Transverse colon (tissue), 4 donors: ENCODE measurements around the gene HLA-DRA. TPM values are rescaled to one million over a fixed set of nuclear protein-coding genes. Genes with fewer than 3 reads are reported as not detected.
A peak's percentile ranks its signal among the peaks of the same experiment; 100 is the strongest.

Experiments
- DNase-seq: peaks from one replicate; pipeline ENCODE4 v3.0.0-alpha.2; 2019
- H3K27ac ChIP-seq, 4 donors: fragments of 200-600 bp; sonication (generic); 2 replicates each; pipeline ENCODE4 v1.5.1; 2016 to 2018; ENCODE audit warnings: inconsistent platforms in 4 of 4
- H3K27me3 ChIP-seq: fragments of 200-600 bp; sonication (generic); 2 replicates; pipeline ENCODE4 v1.5.1; 2017; ENCODE audit warnings: inconsistent platforms
- H3K36me3 ChIP-seq, 4 donors: fragments of 200-600 bp; sonication (generic); 2 replicates each; pipeline ENCODE4 v1.5.1; 2017 to 2019; ENCODE audit warnings: inconsistent platforms in 4 of 4
- H3K4me1 ChIP-seq, 4 donors: fragments of 200-600 bp; sonication (generic); 2 replicates each; pipeline ENCODE4 v1.5.1; 2017 to 2020; ENCODE audit warnings: inconsistent platforms in 4 of 4
- H3K4me3 ChIP-seq, 4 donors: fragments of 200-600 bp; sonication (generic); 1 replicate in 1 of 4; 2 replicates in 3 of 4; pipeline versions ENCODE4 v1.5.1 to v1.6.1; 2017 to 2019; ENCODE audit warnings: inconsistent platforms in 4 of 4
- H3K9me3 ChIP-seq, 2 donors: fragments of 200-600 bp; sonication (generic); 2 replicates each; pipeline ENCODE4 v1.5.1; 2017 to 2019; ENCODE audit warnings: inconsistent platforms in 2 of 2
- CTCF ChIP-seq, 5 experiments: fragments of 200-600 bp in 3 of 5; fragments of 450-650 bp in 2 of 5; sonication (generic) in 3 of 5; IDR thresholded peaks; 1 replicate in 2 of 5; 2 replicates in 3 of 5; pipeline ENCODE4 v1.5.1; 2016 to 2017; ENCODE audit warnings: antibody characterized with exemption in 5 of 5, inconsistent platforms in 3 of 5, mild to moderate bottlenecking in 2 of 5, moderate library complexity in 1 of 5
- EP300 ChIP-seq: sonication (generic); formaldehyde crosslinking; IDR thresholded peaks from one replicate; pipeline ENCODE4 v1.6.1; 2017; ENCODE audit warnings: antibody characterized with exemption, low read depth
- POLR2A ChIP-seq: fragments of 450-650 bp; IDR thresholded peaks from one replicate; pipeline ENCODE4 v1.6.1; 2016; ENCODE audit warnings: antibody characterized with exemption, mild to moderate bottlenecking, moderate library complexity
- POLR2AphosphoS5 ChIP-seq, 3 donors: sonication (generic); formaldehyde crosslinking; IDR thresholded peaks; one replicate each; pipeline ENCODE4 v1.6.1; 2016; ENCODE audit warnings: antibody characterized with exemption in 3 of 3
- WGBS, 2 donors: methylation state at CpG; one replicate each; pipeline ENCODE4 v1.1.5; 2018; ENCODE audit warnings: low coverage in 1 of 2; 5-methylcytosine and 5-hydroxymethylcytosine counted together
- in situ Hi-C, 4 donors: fragments of 200-750 bp; cut with MboI; loops; one replicate each; pipeline versions ENCODE4 v1.15.0 to v1.15.1; 2017; ENCODE audit warnings: low sequenced_read_pairs in 3 of 4, low pct_ligation_motif_present in 1 of 4, low pct_unique_long_range_greater_than_20kb in 1 of 4
- intact Hi-C: fragments of 100-400 bp; cut with DNase I; formaldehyde crosslinking; loops from one replicate; pipeline ENCODE4 v1.15.1; 2023; ENCODE audit warnings: low total_unique reads
- total RNA-seq, 4 donors: library from RNA; depleted of rRNA; stranded (reverse); fragments of >200 nt; gene quantifications; one replicate each; pipeline ENCODE4 v1.1.0, GENCODE V29; 2016

The HLA-DRA gene
- total RNA-seq, 4 donors from 2014 or later, result 37.0 to 202 (median 132) TPM

- H3K27ac ChIP-seq, result no peak overlapping the region
- no peak overlapping the region for H3K4me3 ChIP-seq
- peaks cover 0 to 28% (median 13%) of the 10 kb centered on the region in 4 donors for H3K4me1 ChIP-seq
- H3K9me3 ChIP-seq, result no peaks in the 10 kb centered on the region
- 5 to 8% methylated on average over 5 to 11 of the region's 11 CpGs for WGBS, 2 donors
- no peak for TF ChIP-seq EP300
- TF ChIP-seq POLR2AphosphoS5 (IDR thresholded peaks at IDR 0.05), result no peak
- no peak for TF ChIP-seq POLR2A
- TF ChIP-seq CTCF (IDR thresholded peaks at IDR 0.05), result peak; percentile 91 to 98 (median 95)
- in situ Hi-C loops (loop anchor here (5.0 to 25.0 kb wide), 4 partner anchors 169 to 384 kb away; no protein-coding TSS in a partner anchor), intact Hi-C loops (loop anchor here (2.0 to 5.0 kb wide), 2 partner anchors 287 to 384 kb away; no protein-coding TSS in a partner anchor)
- DNase-seq, result peak; percentile 84
- H3K27me3 ChIP-seq, result peaks cover 76% of the 10 kb centered on the region
- H3K36me3 ChIP-seq, result no peaks in the 10 kb centered on the region
Measured at GRCh38 chr6:32413427-32414047, 26.1 kb upstream of the HLA-DRA start.

DNA sequence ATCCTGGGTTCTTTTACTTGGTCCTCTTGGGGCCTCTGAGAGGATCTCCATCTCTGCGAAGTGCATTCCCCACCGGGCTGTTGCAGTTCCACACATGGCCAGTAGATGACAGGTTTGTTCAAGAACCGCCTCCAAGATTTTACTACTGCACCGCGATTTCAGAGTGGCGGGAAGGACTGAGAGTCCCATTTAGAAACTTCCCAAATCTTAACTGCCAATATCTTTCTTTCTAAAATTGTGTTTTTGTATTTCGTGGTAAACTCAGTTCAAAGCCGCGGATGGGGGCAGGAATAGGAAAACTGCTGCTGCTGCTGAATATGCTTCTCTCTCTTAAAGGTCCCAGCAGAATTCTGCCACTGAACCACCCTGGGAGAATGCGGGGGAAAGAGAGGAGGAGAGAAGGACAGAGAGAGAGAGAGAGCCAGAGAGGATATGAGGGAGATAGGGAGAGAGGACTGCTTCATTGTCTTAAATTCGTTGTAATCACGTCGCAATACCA lies 24.1 kb upstream of the HLA-DRA start:
- no peaks in the 10 kb centered on the region for H3K9me3 ChIP-seq
- H3K4me1 ChIP-seq, result peaks cover 0 to 28% (median 13%) of the 10 kb centered on the region in 4 donors
- no peaks in the 10 kb centered on the region for H3K36me3 ChIP-seq
- in situ Hi-C loops, result loop anchor here in 3 of 4 donors (5.0 to 25.0 kb wide), 4 partner anchors 171 to 379 kb away; no protein-coding TSS in a partner anchor
- intact Hi-C loops, result loop anchor here (2.0 kb wide), 1 partner anchor 285 kb away; no protein-coding TSS in a partner anchor
- no peak overlapping the region for H3K4me3 ChIP-seq
- no peak overlapping the region for H3K27ac ChIP-seq
- WGBS, 2 donors, result 13 to 14% methylated on average over 7 to 13 of the region's 13 CpGs
- TF ChIP-seq EP300, result no peak
- no peak for TF ChIP-seq POLR2A
- peak; percentile 93 to 99 (median 98) for TF ChIP-seq CTCF (IDR thresholded peaks at IDR 0.05)
- peaks cover 80% of the 10 kb centered on the region for H3K27me3 ChIP-seq
- peak; percentile 81 for DNase-seq

GRCh38 chr6:32416036-32416435 lies 23.7 kb upstream of the HLA-DRA start:
- no peak overlapping the region for H3K27ac ChIP-seq
- H3K36me3 ChIP-seq, result no peaks in the 10 kb centered on the region
- in situ Hi-C loops, result loop anchor here in 3 of 4 donors (5.0 to 25.0 kb wide), 4 partner anchors 171 to 379 kb away; no protein-coding TSS in a partner anchor
- peaks cover 84% of the 10 kb centered on the region for H3K27me3 ChIP-seq
- intact Hi-C loops, result no loop called here
- 56 to 64% methylated on average over 2 to 3 of the region's 3 CpGs for WGBS, 2 donors
- DNase-seq, result no peak
- H3K4me1 ChIP-seq, result peaks cover 0 to 27% (median 13%) of the 10 kb centered on the region in 4 donors
- no peak overlapping the region for H3K4me3 ChIP-seq
- TF ChIP-seq CTCF (IDR thresholded peaks at IDR 0.05) (no peak), POLR2A (no peak), EP300 (no peak), POLR2AphosphoS5 (IDR thresholded peaks at IDR 0.05) (no peak)
- no peaks in the 10 kb centered on the region for H3K9me3 ChIP-seq

- H3K36me3 ChIP-seq, result no peaks in the 10 kb centered on the region
- DNase-seq, result no peak
- intact Hi-C loops, result no loop called here
- WGBS, 2 donors, result 99 to 100% methylated on average over 2 to 3 of the region's 3 CpGs
- TF ChIP-seq POLR2AphosphoS5 (IDR thresholded peaks at IDR 0.05) (no peak), POLR2A (no peak)
- H3K27me3 ChIP-seq, result peaks cover 16% of the 10 kb centered on the region
- no peaks in the 10 kb centered on the region for H3K9me3 ChIP-seq
- in situ Hi-C loops, result loop anchor here in 3 of 4 donors (5.0 to 25.0 kb wide), 2 partner anchors 187 to 273 kb away; no protein-coding TSS in a partner anchor
- H3K4me3 ChIP-seq, result no peak overlapping the region
- peaks cover 0 to 6% (median 0%) of the 10 kb centered on the region in 4 donors for H3K4me1 ChIP-seq
- no peak overlapping the region for H3K27ac ChIP-seq
Measured at GRCh38 chr6:32424589-32425300, 14.9 kb upstream of the HLA-DRA start.
